Endometrial microvascular endothelial cells (primary cell): Measurements from ENCODE around the gene UBE2E3. TPM values are rescaled to one million over a fixed set of nuclear protein-coding genes. Genes with fewer than 3 reads are reported as not detected.
"Not testable (repeated sequence)": the region's sequence is repeated elsewhere in the genome, so short reads cannot be mapped to it uniquely, and the experiment has no call there.

Experiments
- in situ Hi-C: cut with HindIII; loops from 2 replicates; pipeline ENCODE4 v1.10.0; 2017; ENCODE audit warnings: low sequenced_read_pairs, low pct_unique_long_range_greater_than_20kb; ENCODE audit errors: inconsistent ontology term
- total RNA-seq: library from RNA; depleted of rRNA; stranded (reverse); fragments of >200 nt; gene quantifications from one replicate; pipeline ENCODE4 v1.2.3, GENCODE V29; 2015; ENCODE audit errors: inconsistent ontology term

The UBE2E3 gene
- total RNA-seq, 1 donor from 2014 or later, result 211 TPM

DNA sequence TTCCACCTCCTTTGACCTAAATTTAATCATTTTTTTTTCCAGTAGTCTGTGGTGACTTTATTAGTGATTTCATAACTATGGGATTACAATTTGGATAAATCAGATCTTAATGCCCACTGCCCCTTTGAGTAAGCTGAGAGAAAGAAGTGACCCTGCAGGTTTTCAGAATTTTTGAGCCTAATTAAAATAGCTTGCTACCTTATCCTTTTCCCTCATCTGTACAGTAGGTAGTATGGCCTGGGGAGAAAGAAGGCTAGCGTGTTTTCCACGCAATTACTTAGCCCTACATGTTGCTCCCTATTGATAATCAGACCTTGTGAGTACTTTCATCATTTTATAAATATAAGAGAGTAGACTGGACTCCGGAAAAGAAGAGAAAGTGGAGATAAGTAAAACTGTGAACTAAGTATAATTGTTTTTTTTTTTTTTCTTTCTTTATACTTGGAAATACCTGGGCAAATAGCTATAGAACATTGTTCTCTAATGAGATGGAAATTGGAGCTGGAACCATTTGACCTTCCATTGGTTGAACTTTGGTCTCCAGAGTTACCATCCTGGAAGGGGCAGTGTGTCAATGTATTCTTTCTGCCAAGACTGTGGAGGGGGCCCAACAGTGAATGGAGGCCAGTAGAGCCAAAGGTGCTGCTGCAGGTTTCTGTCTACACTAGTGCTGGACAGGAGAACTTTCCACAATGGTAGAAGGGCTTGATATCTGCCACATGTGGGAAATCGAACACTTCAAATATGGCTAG lies 26.9 kb downstream of the UBE2E3 start:
- in situ Hi-C loops, result no loop called here

DNA sequence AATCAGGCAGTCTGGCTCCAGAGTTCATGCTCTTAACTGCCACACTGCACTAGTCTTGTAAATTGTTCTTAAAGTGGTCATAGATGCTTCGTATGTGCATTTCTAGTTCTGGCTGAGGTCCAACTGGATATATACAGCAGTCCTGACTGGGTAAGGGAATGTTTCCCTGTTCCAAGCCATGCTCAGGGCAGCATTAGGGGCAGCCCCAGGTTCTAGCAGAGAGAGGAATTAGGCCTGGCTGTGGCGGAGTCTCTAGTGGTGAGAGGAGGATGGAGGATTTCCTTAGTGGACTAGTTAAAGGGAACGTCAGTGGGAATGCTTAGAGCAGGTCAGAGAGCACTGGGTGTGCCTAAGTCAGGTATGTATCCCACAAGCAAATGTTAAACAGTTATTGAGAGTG lies 28.0 kb downstream of the UBE2E3 start:
- in situ Hi-C loops, result no loop called here

DNA sequence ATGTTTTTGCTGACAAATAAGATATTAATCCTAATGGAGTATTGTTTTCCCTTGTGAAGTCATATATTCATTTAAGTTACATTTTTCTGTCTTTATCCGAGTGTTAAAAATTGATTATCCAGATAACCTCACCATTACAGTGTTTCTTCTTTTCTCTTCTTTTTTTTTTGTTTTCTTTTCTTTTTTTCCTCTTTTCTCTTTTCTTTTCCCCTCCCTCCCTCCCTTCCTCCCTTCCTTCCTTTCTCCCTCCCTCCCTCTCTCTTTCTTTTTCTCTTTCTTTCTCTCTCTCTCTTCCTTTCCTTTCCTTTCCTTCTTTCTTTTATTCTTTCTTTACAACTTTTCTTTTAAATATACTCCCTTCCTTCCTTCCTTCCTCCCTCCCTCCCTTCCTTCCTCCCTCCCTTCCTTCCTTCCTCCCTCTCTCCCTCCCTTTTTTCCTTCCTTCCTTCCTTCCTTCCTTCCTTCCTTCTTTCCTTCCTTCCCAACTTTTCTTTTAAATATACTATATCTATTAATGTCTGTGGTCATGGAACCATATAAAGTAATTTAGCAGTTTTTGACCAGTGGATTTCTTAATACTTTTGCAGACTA lies 40.9 kb downstream of the UBE2E3 start:
- in situ Hi-C loops, result no loop called here

DNA sequence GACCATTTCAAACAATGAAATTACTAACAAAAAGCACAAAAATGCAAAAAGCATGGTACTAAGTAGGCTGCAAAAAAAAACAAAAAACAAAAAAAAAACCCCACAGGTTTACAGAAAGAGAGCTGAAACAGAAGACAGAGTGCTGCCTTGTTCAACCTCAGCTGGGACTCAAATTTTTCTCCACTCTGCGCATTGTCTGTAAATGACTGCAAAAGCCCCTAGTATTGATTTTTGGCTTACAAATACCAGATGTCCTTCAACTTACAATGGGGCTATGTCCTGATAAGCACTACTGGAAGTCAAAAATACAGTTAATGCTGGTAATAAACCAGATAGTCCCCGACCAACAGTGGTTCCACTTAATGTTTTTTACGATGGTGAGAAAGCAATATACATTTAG lies 42.2 kb downstream of the UBE2E3 start:
- in situ Hi-C loops, result no loop called here

DNA sequence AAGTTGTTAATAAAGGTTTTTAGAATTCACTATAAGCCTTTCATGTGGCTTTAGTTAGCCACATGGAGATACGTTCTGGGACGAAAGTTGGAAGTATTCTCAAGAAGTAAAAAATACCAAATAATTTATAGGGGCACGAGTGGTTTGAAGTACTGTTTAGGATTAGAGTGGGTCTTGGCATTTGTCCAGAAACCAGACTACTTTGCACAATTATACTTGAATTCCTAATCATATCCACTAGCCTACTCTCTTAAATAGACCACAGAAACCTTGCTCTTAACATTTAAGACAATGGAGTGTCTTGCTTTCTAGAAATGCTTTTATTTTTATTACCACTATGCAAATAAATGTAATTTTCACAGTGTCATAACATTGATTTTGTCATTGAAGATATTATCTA lies 44.6 kb downstream of the UBE2E3 start:
- in situ Hi-C loops, result no loop called here

DNA sequence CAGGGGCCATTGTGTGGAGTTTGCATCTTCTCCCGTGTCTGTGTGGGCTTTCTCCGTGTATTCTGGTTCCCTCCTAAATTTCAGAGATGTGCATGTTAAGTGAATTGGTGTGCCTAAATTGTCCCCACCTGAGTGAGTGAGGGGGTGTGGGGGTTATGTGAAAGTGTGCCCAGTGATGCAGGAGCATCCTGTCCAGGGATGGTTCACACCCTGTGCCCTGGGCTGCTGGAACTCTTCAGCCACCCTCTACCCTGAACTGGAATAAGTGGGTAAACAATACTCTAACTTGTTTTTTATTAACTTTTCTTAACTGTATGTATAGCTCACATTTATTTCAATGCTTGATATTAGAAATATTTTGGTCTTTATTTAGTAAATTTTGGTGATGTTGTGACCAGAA lies 56.0 kb downstream of the UBE2E3 start:
- in situ Hi-C loops, result no loop called here

DNA sequence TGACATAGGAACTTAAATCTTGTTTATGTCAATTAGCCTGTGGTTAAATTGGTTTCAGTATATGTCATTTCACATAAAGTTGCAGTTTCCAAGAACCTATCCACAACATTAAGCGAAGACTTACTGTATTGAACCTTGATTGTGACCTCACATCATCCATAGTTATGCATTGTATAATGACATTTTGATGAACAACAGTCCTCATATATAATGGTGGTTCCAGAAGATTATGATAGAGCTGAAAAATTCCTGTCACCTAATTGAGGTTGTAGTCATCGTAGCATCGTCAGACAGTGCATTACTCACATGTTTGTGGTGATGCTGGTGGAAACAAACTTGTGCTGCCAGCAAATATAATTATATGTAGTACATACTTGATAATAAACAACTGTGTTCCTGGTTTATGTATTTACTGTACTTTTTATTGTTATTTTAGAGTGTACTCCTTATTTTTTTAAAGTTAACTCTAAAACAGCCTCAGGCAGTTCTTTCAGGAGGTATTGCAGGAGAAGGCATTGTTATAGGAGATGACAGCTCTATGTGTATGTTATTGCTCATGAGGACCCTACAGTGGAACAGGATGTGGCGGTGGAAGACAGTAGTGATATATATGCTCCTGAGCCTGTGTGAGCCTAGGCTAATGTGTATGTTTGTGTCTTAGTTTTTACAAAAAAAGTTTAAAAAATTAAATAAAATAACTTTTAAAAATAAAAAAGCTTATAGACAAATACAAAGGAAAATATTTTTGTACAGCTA lies 56.6 kb downstream of the UBE2E3 start:
- in situ Hi-C loops, result no loop called here

DNA sequence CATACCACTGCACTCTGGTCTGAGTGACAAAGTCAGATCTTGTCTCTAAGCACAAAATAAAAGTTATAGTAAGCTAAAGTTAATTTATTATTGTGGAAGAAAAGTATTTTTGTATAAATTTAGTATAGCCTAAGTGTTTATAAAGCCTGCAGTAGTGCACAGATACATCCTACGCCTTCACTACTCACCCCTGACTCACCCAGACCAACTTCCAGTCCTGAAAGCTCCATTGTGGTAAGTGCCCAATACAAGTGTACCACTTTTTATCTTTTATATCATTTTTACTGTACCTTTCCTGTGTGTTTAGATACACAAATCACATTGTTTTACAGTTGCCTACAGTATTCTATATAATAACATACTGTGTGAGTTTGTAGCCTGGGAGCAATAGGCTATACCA lies 57.5 kb downstream of the UBE2E3 start:
- in situ Hi-C loops, result no loop called here

DNA sequence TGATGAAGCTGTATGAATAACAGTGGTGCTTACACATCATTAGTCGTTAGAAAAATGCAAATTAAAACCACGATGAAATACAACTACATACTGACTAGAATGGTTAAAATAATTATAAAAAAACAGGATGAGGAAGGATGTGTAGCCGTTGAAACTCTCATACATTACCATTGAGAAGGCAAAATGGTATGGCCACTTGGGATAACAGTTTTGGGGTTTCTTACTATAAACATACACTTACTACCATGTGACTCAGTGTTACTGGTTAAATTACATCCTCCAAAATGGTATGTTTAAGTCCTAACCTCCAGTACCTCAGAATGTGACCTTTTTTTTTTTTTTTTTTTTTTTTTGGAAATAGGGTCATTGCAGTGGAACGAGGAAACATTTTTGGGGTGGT lies 58.4 kb downstream of the UBE2E3 start:
- in situ Hi-C loops, result no loop called here

DNA sequence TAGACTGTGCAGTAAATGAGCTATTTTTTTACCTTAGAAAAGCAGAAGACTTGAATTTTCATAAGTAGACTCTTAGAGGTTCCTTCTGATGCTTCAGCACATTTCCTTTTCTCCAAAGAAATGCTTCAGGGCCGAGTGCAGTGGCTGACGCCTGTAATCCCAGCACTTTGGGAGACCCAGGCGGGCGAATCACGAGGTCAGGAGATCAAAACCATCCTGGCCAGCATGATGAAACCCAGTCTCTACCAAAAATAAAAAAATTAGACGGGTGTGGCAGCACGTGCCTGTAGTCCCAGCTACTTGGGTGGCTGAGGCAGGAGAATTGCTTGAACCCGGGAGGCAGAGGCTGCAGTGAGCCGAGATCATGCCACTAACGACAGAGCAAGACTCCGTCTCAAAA lies 60.4 kb downstream of the UBE2E3 start:
- in situ Hi-C loops, result not testable (repeated sequence)

DNA sequence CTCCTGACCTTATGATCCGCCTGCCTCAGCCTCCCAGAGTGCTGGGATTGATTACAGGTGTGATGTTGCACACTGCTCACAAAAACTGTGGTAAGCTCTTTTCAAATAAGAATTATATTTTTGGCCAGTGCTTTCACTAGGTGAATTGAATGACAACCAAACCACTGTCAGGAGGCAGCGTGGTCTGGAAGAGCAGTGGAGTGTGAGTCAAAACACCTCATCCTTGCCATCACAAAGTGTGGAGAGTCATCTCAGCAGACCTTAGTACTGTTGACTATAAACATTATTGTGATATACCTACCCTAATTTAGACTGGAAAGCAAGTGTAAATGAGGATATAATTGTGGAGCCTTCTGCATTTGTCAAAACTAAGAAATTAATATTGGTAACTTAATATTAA lies 61.3 kb downstream of the UBE2E3 start:
- in situ Hi-C loops, result no loop called here

DNA sequence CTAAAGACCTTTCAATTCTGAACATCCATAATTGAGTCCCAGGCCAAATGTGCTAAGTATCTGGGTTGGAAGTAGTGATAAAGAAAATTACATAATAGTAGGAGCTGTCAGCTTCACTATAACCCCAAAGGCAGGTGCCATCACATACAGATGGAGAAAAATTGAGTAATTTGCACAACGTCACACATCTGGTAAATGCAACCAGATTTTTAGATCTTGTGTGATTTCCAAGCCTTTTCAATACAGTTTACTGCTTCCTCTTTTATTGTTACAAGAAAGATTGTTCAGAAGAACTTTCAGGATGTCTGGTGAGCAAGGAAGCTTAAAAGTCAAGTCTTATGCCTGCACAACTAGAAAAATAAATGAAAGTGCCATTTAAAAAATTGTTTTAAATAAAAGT lies 62.3 kb downstream of the UBE2E3 start:
- in situ Hi-C loops, result no loop called here

DNA sequence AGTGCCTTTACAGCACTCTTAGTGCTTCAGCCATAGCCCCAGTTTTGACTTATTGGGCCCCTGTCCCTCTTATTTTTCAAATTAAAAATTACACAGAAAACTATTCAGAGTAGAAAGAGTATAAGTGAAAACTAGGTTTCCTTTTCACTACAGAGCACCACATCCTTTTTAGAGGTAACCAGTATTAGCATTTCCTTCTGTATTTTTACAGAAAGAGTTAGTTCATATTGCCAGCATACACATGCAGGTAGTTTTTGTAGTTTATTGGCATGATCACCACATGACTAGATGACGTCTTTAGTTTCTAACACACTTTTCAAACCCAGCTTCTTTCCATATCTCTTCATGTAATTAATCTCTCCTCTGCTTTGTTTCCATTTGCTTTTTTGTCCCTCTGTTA lies 66.4 kb downstream of the UBE2E3 start:
- in situ Hi-C loops, result no loop called here

DNA sequence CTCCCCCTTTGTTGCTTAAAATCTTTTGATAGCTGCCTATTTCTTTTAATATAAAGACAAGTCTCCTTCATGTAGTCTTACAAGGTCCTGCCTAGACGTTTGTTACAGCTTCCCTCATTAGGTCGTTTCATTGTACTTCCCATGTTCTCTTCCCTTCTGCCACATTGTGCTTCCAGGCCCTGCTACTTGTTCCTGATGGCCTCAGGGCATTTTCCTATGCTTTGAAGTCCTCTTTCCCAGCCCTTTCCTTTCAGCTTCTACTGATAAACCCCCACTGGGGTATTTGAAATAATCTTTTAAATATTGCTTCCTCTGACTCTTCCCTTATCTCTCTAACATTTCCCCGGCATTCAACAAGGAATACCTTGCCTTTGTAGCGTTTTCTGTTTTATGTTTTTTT lies 67.4 kb downstream of the UBE2E3 start:
- in situ Hi-C loops, result no loop called here

DNA sequence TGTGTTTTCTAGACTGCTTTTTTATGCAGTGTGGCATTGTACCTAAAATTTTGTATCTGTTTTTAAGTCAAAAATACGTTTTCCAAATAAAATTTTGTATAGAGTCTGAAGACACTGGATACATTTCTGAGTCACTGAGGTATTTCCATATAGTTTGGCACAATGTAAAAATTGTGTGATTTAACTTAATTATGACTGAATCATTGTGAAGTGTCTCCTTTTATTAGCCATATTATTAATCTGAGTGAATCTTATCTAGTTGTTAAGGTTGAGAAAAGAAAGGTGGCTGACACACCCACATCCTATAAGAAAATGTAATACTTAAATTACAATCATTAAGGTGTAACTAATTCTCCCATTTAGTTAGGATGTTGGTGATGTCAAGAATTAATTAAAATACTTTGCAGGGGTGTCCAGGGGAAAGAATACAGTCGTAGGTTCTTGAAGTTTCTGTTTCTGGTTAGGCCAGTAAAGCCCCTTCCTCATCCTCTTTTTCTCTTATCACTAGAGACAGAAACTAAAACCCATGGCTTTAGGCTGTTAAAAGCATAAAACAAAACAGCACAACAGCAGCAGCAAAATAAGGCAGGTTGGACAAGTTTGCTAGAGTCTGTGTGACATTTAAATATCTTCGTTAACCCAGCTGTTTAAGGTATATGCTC lies 71.6 kb downstream of the UBE2E3 start:
- in situ Hi-C loops, result no loop called here

DNA sequence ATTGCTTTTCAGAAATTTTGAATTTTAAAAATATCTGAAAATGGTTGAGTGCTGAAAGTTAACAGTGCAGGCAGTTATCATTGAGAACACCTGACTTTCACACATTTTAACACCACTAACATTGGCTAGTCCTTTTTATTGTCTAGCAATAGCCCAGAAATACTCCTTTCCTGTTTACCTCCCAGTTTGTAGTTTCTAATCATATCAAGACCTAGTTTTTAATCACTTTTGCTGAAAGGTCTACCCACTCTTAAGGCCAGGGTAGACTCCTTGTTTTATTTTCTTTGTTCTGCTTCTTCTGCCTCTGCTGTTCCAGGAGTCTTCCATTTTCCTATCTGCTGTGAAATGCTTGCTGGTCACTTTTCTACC lies 72.1 kb downstream of the UBE2E3 start:
- in situ Hi-C loops, result no loop called here

DNA sequence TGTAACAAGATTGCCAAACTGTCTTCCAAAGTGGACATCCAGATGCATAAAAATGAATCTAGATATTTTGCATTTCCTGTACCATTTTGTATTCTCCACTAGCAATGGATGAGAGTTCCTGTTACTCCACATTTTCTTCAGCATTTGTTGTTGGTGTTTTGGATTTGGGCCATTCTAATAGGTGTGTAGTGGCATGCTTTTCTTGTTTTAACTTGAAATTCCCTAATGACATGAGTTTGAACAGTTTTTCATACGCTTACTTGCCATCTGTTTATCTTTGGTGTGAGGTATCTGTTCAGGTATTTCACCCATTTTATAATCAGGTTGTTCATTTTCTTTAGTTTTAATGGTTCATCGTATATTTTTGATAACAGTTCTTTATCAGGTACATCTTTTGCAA lies 73.9 kb downstream of the UBE2E3 start:
- in situ Hi-C loops, result no loop called here

DNA sequence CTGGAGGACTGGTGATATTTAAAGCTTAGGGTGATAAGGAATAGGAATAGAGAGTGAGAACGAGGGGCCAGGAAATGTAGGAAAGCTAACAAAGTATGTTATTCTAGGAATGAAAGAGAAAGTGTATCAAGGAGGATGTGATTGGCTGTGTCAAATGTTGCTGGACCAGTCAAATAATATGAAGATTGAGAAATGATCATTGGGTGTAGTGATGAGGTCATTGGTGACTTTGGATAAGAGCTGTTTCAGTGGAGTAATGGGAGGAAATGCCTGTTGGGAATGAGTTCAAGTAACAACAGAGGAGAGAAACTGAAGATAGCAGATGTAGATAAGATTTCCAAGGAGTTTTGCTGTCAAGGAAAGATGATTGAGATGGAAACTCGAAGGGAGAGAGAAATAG lies 74.4 kb downstream of the UBE2E3 start:
- in situ Hi-C loops, result no loop called here

DNA sequence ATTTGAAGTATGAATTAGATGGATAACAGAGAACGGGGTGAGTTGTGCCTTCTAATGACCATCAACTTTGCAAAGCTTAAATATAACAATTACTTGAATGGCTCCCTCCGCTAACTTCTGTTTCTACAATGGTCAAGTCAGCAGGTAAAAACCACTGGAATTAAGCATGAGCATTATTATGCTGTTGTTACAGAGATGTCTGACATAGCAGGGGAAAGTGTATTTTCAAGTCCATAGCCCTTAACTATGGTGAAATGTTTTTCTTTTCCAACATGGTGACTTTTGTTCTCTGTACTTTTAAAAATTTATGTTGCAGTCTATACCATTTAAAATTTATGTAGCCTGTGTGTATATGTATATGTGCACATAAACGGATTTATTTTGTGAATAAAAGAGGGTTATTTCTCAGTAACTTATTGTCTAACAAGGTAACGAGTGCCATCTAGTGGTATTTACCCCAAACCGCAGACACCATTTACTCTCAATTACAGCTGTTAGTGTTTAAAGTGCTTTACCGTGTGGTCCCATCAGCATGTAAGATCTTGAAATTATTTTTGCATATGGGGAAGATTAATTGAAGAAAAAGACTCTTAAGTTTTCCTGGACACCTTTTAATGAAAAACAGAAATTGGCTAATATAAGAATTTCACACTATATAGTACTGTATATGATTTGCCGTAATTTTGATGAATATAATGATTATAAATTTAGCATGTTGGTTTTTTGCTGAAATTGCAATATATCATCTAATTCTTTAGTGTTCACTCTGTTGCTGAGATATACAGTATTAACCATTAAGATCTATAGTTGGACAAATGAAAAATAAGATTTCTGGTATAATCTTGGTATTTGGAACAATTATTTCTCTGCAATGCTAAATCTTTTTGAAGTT lies 78.2 kb downstream of the UBE2E3 start:
- in situ Hi-C loops, result no loop called here
